NOMO-1 treated with DMSO at 0.1 percent for 48 hours (cell line): ENCODE data around the gene HRCT1.
A peak's percentile ranks its signal among the peaks of the same experiment; 100 is the strongest.
"Not testable (repeated sequence)": the region's sequence is repeated elsewhere in the genome, so short reads cannot be mapped to it uniquely, and the experiment has no call there.

Source experiments
- DNase-seq: peaks from one replicate; lab custom pipeline; 2025; ENCODE audit not compliant: unreplicated experiment; lab: John Stamatoyannopoulos, UW

Gene HRCT1

DNA sequence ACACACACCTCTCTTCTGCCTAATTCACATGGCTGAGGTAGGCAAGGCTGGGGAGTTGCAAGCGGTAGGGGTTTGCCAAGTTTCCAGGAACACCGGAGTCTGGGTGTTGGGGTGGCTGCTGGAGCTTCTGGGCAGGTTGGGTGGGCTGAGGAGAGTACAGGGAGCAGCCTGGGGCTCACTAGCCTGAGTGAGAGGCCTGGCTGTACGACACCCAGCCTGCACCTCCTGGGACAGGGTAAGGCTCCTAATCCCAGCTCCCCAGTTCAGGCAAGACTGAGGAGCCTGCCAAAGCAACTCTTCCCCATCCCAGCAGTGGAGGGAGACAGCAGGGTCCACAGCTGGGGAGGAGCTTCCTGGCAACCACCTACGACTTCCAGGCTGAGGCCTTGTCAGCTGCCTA is 11.3 kb downstream of the HRCT1 start:
- DNase-seq: no peak

- no peak for DNase-seq
Observed at GRCh38 chr9:35918780-35919179, 12.8 kb downstream of the HRCT1 start.

DNA sequence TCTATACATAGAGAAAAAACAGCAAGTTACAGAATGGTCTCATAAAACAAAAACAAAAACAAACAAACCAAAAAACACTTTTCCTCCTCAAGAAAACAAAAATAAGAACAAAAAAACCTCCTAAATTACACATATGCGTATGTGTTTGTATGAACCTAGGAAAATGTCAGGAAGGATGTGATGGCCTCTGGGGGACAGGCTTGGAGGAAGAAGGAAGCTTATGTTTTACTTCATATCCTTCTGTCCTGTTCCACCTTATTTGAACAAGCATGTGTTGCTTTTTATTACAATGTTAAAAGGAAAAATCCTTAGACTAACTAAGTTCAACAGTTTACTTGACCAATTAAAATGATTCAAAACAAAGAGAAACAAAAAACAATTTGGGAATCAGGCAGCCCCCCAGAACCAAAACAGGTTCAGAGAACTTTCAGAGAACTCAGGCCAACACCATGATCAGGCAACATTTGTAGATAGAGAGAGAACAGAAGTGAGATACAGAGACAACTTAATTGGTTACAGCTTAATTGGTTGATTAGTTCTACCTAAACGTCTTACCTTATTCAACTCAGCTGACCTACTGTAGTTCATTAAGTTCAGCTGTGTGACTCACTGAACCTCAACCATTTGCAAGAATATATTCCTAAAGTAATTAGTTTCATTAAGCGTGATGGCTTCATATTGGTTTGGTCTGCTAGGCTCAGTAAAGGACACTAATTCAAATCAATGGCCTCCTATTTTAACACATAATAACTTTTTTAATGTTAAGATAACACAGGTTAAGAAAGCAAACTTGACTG is 13.4 kb downstream of the HRCT1 start:
- DNase-seq: peak; percentile 57

DNA sequence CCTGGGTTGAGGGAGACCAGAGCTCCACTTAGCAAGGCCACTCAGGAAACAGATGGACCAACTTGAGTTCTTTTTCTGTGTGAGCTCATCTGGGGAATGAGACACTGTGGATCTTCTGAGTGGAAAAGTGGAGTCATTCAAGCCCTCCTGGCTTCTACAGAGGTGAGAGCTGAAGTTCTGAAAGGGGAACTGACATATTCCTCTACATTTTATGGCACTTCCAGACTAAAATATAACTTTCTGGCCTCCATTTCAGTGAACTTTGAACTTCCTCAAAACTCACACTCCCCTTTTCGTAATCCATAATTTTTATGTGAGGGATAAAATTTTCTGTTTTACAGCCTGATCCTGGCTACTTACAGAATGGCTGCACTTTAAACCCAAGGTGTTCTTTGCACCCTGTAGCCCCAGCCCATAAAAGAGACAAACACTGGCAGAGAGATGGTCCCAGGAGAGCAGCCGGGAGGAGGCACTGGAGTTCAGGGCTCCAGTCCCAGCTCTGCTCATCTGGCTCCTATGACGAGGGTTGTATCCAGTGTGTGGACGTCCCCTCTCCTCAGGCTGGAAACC is 14.1 kb downstream of the HRCT1 start:
- DNase-seq: peak; percentile 88

DNA sequence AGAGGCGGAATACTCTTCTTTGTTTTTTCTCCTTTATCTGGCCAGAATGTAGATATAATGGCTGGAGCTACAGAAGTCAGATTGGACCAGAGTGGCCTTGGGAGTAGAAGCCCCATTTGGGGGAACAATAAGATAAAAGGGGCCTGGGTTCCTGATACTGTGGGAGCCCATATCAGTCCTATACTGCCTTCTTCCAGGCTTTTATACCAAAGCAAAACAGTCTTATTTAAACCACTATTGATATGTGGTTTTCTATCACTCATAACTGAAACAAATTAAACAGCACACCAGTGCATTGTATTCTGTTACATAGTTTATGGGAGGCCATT is 17.6 kb downstream of the HRCT1 start:
- no peak for DNase-seq

- DNase-seq: peak; percentile 17
Observed at GRCh38 chr9:35923927-35924763, 18.1 kb downstream of the HRCT1 start.

DNA sequence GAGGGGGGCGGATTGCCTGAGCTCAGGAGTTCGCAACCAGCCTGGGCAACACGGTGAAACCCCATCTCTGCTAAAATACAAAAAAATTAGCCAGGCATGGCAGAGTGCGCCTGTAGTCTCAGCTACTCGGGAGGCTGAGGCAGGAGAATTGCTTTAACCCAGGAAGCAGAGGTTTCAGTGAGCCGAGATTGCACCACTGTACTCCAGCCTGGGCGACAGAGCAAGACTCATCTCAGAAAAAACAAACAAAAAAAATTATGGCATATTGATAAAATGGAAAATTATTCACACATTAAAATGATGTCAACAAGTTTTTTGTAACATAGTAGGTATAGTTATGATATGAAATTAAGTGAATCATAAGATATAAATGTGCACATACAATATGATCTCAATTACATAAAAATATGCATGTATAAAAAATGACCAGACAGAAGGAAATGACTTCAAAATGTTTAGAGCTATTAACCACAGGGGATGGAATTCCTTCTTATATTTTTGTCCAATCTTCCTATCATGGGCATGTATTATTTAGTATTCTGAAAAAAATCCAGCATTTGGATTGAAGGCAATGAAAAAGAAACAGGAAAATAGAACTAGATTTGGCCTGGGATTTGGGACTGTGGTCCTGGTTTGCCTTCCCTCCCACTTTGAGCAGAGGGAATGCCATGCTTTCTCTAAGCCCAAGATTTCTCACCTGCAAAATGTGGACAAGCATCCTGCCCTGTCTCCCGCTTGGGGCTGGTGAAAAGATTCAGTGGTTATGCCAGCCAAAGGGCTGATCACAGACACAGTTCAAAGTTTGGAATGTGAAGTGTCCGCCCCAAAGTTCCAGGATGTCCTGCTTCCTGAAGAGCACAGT is 22.8 kb downstream of the HRCT1 start:
- no peak for DNase-seq

GRCh38 chr9:35929453-35929718 is 23.4 kb downstream of the HRCT1 start:
- no peak for DNase-seq

GRCh38 chr9:35930521-35930920 is 24.5 kb downstream of the HRCT1 start:
- no peak for DNase-seq

GRCh38 chr9:35930989-35931388 is 25.0 kb downstream of the HRCT1 start:
- no peak for DNase-seq

DNA sequence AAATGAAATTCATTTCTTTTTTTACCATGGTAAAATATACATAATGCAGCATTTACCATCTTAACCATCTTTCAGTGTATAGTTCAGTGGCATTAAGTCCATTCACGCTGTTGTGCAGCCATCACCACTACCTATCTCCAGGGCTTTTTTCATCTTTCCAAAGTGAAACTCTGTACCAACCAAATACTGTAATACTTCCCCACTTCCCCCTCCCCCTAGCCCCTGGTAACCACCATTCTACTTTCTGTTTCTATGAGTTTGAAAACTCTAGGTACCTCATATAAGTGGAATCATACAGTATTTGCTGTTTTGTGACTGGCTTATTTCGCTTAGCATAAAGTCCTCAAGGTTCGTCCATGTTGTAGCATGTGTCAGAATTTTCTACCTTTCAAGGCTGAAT is 26.7 kb downstream of the HRCT1 start:
- peak; percentile 79 for DNase-seq

GRCh38 chr9:35933550-35934067 is 27.6 kb downstream of the HRCT1 start:
- DNase-seq: no peak

- not testable (repeated sequence) for DNase-seq
Observed at GRCh38 chr9:35934069-35934468, 28.1 kb downstream of the HRCT1 start.

- no peak for DNase-seq
Observed at GRCh38 chr9:35935261-35935660, 29.3 kb downstream of the HRCT1 start.

- no peak for DNase-seq
Observed at GRCh38 chr9:35935755-35936509, 29.9 kb downstream of the HRCT1 start.

- DNase-seq: peak; percentile 95
Observed at GRCh38 chr9:35937227-35937626, 31.2 kb downstream of the HRCT1 start.

- DNase-seq: no peak
Observed at GRCh38 chr9:35938474-35939356, 32.7 kb downstream of the HRCT1 start.

- DNase-seq: no peak
Observed at GRCh38 chr9:35939679-35940250, 33.8 kb downstream of the HRCT1 start.
